Mesendoderm (in vitro differentiated cells): ENCODE measurements around the gene ENTHD1.

ENCODE experiments used
- DNase-seq: peaks from one replicate; pipeline ENCODE4 v3.0.0; 2013
- H2AK5ac ChIP-seq: 2 replicates; pipeline ENCODE4 v1.6.1; 2013; ENCODE audit warnings: low read length, inconsistent platforms
- H2BK120ac ChIP-seq: 2 replicates; pipeline ENCODE4 v1.6.1; 2013; ENCODE audit warnings: low read depth, mild to moderate bottlenecking, low read length, moderate library complexity, mixed read lengths
- H2BK15ac ChIP-seq: replicated peaks from 2 replicates; pipeline ENCODE4 v1.6.1; 2013; ENCODE audit warnings: low read depth, mild to moderate bottlenecking, moderate library complexity
- H2BK5ac ChIP-seq: 2 replicates; pipeline ENCODE4 v1.6.1; 2013; ENCODE audit warnings: low read length, inconsistent platforms
- H3K18ac ChIP-seq: 2 replicates; pipeline ENCODE4 v1.6.1; 2013; ENCODE audit warnings: mild to moderate bottlenecking, low read length, mixed read lengths
- H3K23ac ChIP-seq: one replicate; pipeline ENCODE4 v1.6.1; 2013; ENCODE audit warnings: low read length
- H3K27ac ChIP-seq: 2 replicates; pipeline ENCODE4 v1.5.1; 2013; ENCODE audit warnings: low read depth, mild to moderate bottlenecking, inconsistent platforms, low read length, moderate library complexity
- H3K27me3 ChIP-seq: 2 replicates; pipeline ENCODE4 v1.6.1; 2013; ENCODE audit warnings: low read length, control low read depth, mild to moderate bottlenecking, inconsistent platforms; ENCODE audit not compliant: insufficient read depth, poor library complexity
- H3K36me3 ChIP-seq: 2 replicates; pipeline ENCODE4 v1.6.1; 2013; ENCODE audit warnings: low read length, inconsistent platforms; ENCODE audit not compliant: control insufficient read depth, insufficient read depth
- H3K4ac ChIP-seq: one replicate; pipeline ENCODE4 v1.6.1; 2013; ENCODE audit warnings: low read depth, mild to moderate bottlenecking, low read length, moderate library complexity
- H3K4me1 ChIP-seq: 2 replicates; pipeline ENCODE4 v1.6.1; 2013; ENCODE audit warnings: low read depth, low read length, inconsistent platforms; ENCODE audit not compliant: control insufficient read depth
- H3K4me2 ChIP-seq: 2 replicates; pipeline ENCODE4 v1.6.1; 2013; ENCODE audit warnings: low read length
- H3K4me3 ChIP-seq: 2 replicates; pipeline ENCODE4 v1.5.1; 2013; ENCODE audit warnings: mild to moderate bottlenecking, low read length
- H3K56ac ChIP-seq: one replicate; pipeline ENCODE4 v1.6.1; 2013; ENCODE audit warnings: low read length
- H3K79me1 ChIP-seq: 2 replicates; pipeline ENCODE4 v1.6.1; 2013; ENCODE audit warnings: low read length, inconsistent platforms
- H3K79me2 ChIP-seq: 2 replicates; pipeline ENCODE4 v1.6.1; 2013; ENCODE audit warnings: mild to moderate bottlenecking, low read length; ENCODE audit not compliant: control insufficient read depth, insufficient read depth
- H3K9ac ChIP-seq: 2 replicates; pipeline ENCODE4 v1.6.1; 2013; ENCODE audit warnings: low read length, inconsistent platforms
- H4K5ac ChIP-seq: one replicate; pipeline ENCODE4 v1.6.1; 2013; ENCODE audit warnings: low read length
- H4K8ac ChIP-seq: one replicate; pipeline ENCODE4 v1.6.1; 2013; ENCODE audit warnings: low read depth, mild to moderate bottlenecking, control low read depth, low read length, moderate library complexity
- WGBS: extraction: QIAGEN DNeasy Blood & Tissue Kit; methylation state at CpG from one replicate; pipeline ENCODE4 v1.1.7; 2013; ENCODE audit warnings: low lambda C conversion rate, missing lambda C conversion rate; ENCODE audit not compliant: insufficient coverage; ENCODE audit errors: extremely low coverage; 5-methylcytosine and 5-hydroxymethylcytosine counted together

Gene ENTHD1

DNA sequence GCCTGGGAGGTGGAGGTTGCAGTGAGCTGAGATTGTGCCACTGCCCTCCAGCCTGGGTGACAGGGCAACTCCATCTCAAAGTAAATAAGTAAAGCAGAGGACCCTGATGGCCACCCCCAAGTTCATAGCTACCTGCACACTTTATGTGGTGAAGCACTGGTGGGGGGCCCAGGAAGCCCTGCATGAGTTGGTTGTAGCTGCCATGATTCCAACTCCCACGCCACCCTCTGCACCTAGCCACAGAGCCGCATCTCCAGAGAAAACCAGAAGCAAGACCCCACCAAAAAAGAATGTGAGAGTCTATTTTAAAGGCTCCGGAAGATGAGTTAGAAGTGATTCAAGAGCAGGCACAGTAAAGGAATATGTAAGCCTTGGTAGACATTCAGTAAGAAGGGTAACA lies 46.3 kb upstream of the ENTHD1 start:
- no peak overlapping the region for H2BK15ac ChIP-seq
- no peak for DNase-seq
- H3K4me2 ChIP-seq = no peak overlapping the region
- H4K5ac ChIP-seq = no peak overlapping the region
- H4K8ac ChIP-seq = no peak overlapping the region
- no peaks in the 10 kb centered on the region for H3K79me2 ChIP-seq
- no peak overlapping the region for H2BK5ac ChIP-seq
- no peak overlapping the region for H2AK5ac ChIP-seq
- H3K4me1 ChIP-seq = peaks cover 5% of the 10 kb centered on the region
- H3K27me3 ChIP-seq = no peaks in the 10 kb centered on the region
- no peak overlapping the region for H3K27ac ChIP-seq
- no peak overlapping the region for H3K4ac ChIP-seq
- no peak overlapping the region for H2BK120ac ChIP-seq
- H3K18ac ChIP-seq = no peak overlapping the region
- no peak overlapping the region for H3K4me3 ChIP-seq
- H3K79me1 ChIP-seq = no peaks in the 10 kb centered on the region
- H3K9ac ChIP-seq = no peak overlapping the region
- H3K36me3 ChIP-seq = no peaks in the 10 kb centered on the region
- H3K56ac ChIP-seq = no peak overlapping the region
- WGBS = no CpG with 5 or more reads among the region's 3 CpGs
- H3K23ac ChIP-seq = no peak overlapping the region

DNA sequence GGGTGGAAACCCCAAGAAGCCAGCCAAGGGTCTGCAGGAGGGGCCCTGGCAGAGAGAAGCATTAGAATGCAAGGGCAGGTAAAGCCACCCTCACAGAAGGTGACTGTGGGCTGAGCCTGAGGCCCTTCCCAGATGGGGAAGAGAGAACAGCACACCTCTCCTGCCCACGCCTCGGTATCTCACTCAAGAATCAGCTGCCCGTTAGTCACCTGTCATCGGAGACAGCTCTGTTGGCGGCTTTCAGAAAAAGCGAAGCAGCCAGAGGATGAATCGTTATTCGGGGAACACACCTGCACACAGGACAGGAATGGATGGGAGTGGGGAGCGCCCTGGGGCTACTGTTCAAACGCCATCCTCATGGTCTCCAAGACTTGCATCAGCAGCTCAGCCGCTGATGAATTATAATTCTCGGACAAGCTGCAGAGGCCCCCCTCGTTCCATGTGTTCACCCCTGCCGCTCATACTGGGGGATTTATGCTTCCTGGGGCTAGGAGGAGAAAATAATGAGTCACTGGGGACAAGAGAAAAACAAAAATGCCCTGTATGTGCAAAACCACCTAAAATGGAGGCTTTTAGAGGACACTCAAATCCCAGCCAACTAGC lies 45.0 kb upstream of the ENTHD1 start:
- no CpG with 5 or more reads among the region's 14 CpGs for WGBS

DNA sequence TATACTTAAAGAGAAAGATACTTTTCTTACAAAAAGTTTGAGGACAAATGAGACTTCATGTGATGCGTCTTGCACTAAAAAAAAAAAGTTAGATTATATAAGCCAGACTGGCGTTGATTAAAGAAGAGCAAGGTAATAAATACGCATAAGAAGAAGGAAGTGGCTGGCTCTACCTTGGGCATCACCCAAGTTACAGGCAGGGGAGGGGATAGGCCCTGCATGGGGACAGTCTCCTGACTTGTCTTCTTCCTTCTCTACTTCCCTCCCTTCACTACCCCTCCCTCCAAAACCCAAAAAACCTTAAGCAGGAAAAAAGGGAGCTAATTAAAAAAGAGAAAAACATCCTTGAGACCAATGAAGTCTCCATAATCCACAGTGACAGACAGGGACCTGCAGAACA lies 44.3 kb upstream of the ENTHD1 start:
- no peak overlapping the region for H3K4ac ChIP-seq

More for the DNA sequence above, 45.0 kb upstream of the ENTHD1 start:
- H3K23ac ChIP-seq = no peak overlapping the region
- H2AK5ac ChIP-seq = no peak overlapping the region
- H3K56ac ChIP-seq = no peak overlapping the region
- no peaks in the 10 kb centered on the region for H3K27me3 ChIP-seq
- no peak overlapping the region for H3K4me3 ChIP-seq
- H3K4me2 ChIP-seq = no peak overlapping the region
- H3K79me2 ChIP-seq = no peaks in the 10 kb centered on the region
- no peak overlapping the region for H2BK15ac ChIP-seq
- H3K36me3 ChIP-seq = no peaks in the 10 kb centered on the region
- H4K8ac ChIP-seq = no peak overlapping the region
- H3K4ac ChIP-seq = no peak overlapping the region
- H4K5ac ChIP-seq = no peak overlapping the region
- no peak overlapping the region for H3K18ac ChIP-seq
- no peak overlapping the region for H2BK120ac ChIP-seq
- H3K27ac ChIP-seq = no peak overlapping the region
- H2BK5ac ChIP-seq = no peak overlapping the region
- no peaks in the 10 kb centered on the region for H3K79me1 ChIP-seq
- H3K4me1 ChIP-seq = peaks cover 2% of the 10 kb centered on the region
- no peak overlapping the region for H3K9ac ChIP-seq
- DNase-seq = no peak

DNA sequence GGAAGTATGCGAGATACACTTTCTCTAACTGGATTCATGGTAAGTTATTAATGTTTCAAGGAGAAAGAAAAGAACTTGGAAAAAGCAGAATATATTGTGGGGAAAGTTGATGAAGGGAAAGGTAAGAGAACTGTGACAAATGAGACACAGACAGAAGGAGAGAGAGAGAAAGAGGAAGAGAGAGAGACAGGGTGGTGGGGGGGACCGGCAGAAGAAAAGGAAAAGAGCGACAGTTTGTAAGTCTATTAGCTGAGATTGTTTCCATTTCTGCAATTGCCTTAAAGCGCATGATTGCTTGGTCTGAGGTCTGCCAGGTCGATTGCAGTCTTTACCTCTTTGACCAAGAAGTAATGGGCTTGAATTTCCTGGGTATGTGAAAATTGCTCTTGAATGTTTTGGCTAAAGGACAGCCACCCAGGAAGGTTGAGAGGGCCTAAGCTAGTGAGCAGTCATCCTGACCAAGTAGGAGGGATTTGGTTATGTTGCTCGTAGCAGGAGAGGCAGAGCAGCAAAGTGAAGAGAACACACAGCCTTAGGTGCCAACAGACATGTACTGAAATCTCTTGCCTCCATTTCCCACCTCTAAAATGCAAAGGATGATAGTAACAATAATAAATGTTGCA lies 43.1 kb upstream of the ENTHD1 start:
- Histone ChIP-seq H3K9ac (no peak overlapping the region), H4K5ac (no peak overlapping the region), H3K27ac (no peak overlapping the region), H3K23ac (no peak overlapping the region), H2AK5ac (no peak overlapping the region), H3K36me3 (no peaks in the 10 kb centered on the region), H2BK15ac (no peak overlapping the region), H3K56ac (no peak overlapping the region), H3K4me2 (no peak overlapping the region), H3K79me1 (no peaks in the 10 kb centered on the region), H4K8ac (no peak overlapping the region), H3K79me2 (no peaks in the 10 kb centered on the region), H3K4me3 (no peak overlapping the region), H2BK120ac (no peak overlapping the region), H3K27me3 (no peaks in the 10 kb centered on the region), H2BK5ac (no peak overlapping the region), H3K18ac (no peak overlapping the region), H3K4ac (no peak overlapping the region), H3K4me1 (no peaks in the 10 kb centered on the region)
- no CpG with 5 or more reads among the region's 6 CpGs for WGBS
- DNase-seq = no peak

More for the DNA sequence above, 44.3 kb upstream of the ENTHD1 start:
- H3K79me1 ChIP-seq = no peaks in the 10 kb centered on the region
- H2BK15ac ChIP-seq = no peak overlapping the region
- H3K4me2 ChIP-seq = no peak overlapping the region
- H3K18ac ChIP-seq = no peak overlapping the region
- no CpG with 5 or more reads among the region's 3 CpGs for WGBS
- no peak overlapping the region for H3K27ac ChIP-seq
- no peak overlapping the region for H3K4me3 ChIP-seq
- no peak overlapping the region for H4K5ac ChIP-seq
- H3K56ac ChIP-seq = no peak overlapping the region
- no peaks in the 10 kb centered on the region for H3K79me2 ChIP-seq
- H2AK5ac ChIP-seq = no peak overlapping the region
- no peaks in the 10 kb centered on the region for H3K4me1 ChIP-seq
- H2BK5ac ChIP-seq = no peak overlapping the region
- no peak overlapping the region for H3K23ac ChIP-seq
- H3K9ac ChIP-seq = no peak overlapping the region
- no peak overlapping the region for H2BK120ac ChIP-seq
- DNase-seq = no peak
- H3K27me3 ChIP-seq = no peaks in the 10 kb centered on the region
- no peaks in the 10 kb centered on the region for H3K36me3 ChIP-seq
- no peak overlapping the region for H4K8ac ChIP-seq

DNA sequence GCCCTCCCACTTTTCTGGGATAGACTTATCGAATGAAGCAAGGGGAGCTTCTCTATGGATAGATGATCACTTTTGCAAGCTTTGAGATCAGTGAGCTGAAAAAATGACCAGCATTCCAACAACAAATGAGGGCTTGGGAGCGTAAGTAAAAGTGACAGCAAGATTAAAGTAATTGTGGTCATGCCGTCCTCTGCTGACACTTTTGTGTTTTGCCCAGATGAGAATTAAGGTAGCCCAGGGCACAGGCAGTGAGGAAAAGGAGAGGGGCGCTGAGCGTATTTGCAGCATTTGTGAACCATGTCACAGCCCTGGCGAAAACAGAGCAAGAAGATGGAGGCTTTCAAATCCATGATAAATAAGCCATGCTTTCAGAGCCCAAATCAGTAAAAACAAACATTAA lies 42.1 kb upstream of the ENTHD1 start:
- Histone ChIP-seq H3K23ac (no peak overlapping the region), H4K5ac (no peak overlapping the region), H4K8ac (no peak overlapping the region), H3K4me3 (no peak overlapping the region), H3K56ac (no peak overlapping the region), H3K27ac (no peak overlapping the region), H3K18ac (no peak overlapping the region), H3K79me1 (no peaks in the 10 kb centered on the region), H3K4me2 (no peak overlapping the region), H2BK120ac (no peak overlapping the region), H3K79me2 (no peaks in the 10 kb centered on the region), H2BK15ac (no peak overlapping the region), H3K36me3 (no peaks in the 10 kb centered on the region), H2AK5ac (no peak overlapping the region), H2BK5ac (no peak overlapping the region), H3K4ac (no peak overlapping the region), H3K9ac (no peak overlapping the region), H3K27me3 (no peaks in the 10 kb centered on the region), H3K4me1 (no peaks in the 10 kb centered on the region)
- no peak for DNase-seq
- WGBS = no CpG with 5 or more reads among the region's 6 CpGs

DNA sequence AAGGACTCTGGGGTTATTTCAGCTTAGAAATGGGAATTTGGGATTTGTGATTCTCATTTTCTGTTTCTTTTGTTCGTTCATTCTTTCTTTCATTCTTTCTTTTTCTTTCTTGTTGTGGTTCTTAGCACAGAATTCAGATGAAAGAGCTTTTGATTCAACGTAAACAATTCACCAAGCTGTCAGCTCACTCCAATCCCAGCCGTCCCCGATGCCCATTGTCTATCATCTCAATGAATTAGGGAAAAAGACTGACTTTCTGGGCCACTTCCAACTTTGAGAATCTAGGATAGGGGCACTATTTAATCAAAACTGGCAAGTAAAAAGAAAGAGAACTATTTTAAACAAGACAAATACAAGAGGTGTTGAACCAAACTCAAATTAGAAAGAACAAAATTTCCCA lies 41.6 kb upstream of the ENTHD1 start:
- no peak overlapping the region for H3K4me2 ChIP-seq
- no peak overlapping the region for H3K4me3 ChIP-seq
- H3K27me3 ChIP-seq = no peaks in the 10 kb centered on the region
- no peak overlapping the region for H4K5ac ChIP-seq
- no peak overlapping the region for H2BK5ac ChIP-seq
- H3K79me1 ChIP-seq = no peaks in the 10 kb centered on the region
- no peak overlapping the region for H3K9ac ChIP-seq
- no peak for DNase-seq
- H3K79me2 ChIP-seq = no peaks in the 10 kb centered on the region
- H3K23ac ChIP-seq = no peak overlapping the region
- H3K36me3 ChIP-seq = no peaks in the 10 kb centered on the region
- H3K4ac ChIP-seq = no peak overlapping the region
- H3K18ac ChIP-seq = no peak overlapping the region
- no peak overlapping the region for H4K8ac ChIP-seq
- no CpG with 5 or more reads among the region's 4 CpGs for WGBS
- no peak overlapping the region for H2BK120ac ChIP-seq
- H2BK15ac ChIP-seq = no peak overlapping the region
- H3K56ac ChIP-seq = no peak overlapping the region
- H3K4me1 ChIP-seq = no peaks in the 10 kb centered on the region
- no peak overlapping the region for H2AK5ac ChIP-seq
- H3K27ac ChIP-seq = no peak overlapping the region
